T-cell (primary cell): ENCODE measurements around the gene AFF1. TPM values are rescaled to one million over a fixed set of nuclear protein-coding genes. Genes with fewer than 3 reads are reported as not detected.
"Not testable (repeated sequence)": the region's sequence is repeated elsewhere in the genome, so short reads cannot be mapped to it uniquely, and the experiment has no call there.

Source experiments
- ATAC-seq, 4 experiments: fragments of 200-7000 bp in 3 of 4; fragments of 150-1000 bp in 1 of 4; cut with Tn5 transposase; replicated peaks in 1 of 4; 1 replicate in 3 of 4; 2 replicates in 1 of 4; pipeline ENCODE4 v1.10.0; 2021; ENCODE audit warnings: moderate library complexity in 3 of 4, mild to moderate bottlenecking in 2 of 4, moderate number of reproducible peaks in 1 of 4
- CTCF ChIA-PET, 2 donors: fragments of 300-600 bp; sonication (Branson Sonifier 250); formaldehyde crosslinking; loops; one replicate each; lab custom pipeline; 2022; ENCODE audit warnings: antibody characterized with exemption in 2 of 2; lab: Charles Lee
- POLR2A ChIA-PET, 2 donors: fragments of 300-600 bp; sonication (Branson Sonifier 250); formaldehyde crosslinking; loops; one replicate each; lab custom pipeline; 2022; ENCODE audit warnings: antibody characterized with exemption in 2 of 2; lab: Charles Lee
- DNase-seq, 35 experiments: peaks; one replicate each; pipeline versions ENCODE4 v3.0.0 to v3.0.0-alpha.2; 2013 to 2023
- H3K27ac ChIP-seq: one replicate; pipeline ENCODE4 v1.5.1; 2013; ENCODE audit warnings: low read length
- H3K27me3 ChIP-seq, 2 experiments: replicated peaks in 1 of 2; 1 replicate in 1 of 2; 2 replicates in 1 of 2; pipeline versions ENCODE4 v1.6.1 to v1.7.0; 2013; ENCODE audit warnings: low read length in 1 of 2, mixed read lengths in 1 of 2; ENCODE audit not compliant: control insufficient read depth in 2 of 2, insufficient read depth in 2 of 2; ENCODE audit errors: extremely low read depth in 1 of 2
- H3K36me3 ChIP-seq, 2 donors: 1 replicate in 1 of 2; 2 replicates in 1 of 2; pipeline versions ENCODE4 v1.6.1 to v1.7.0; 2013; ENCODE audit warnings: low read length in 1 of 2; ENCODE audit not compliant: control insufficient read depth in 2 of 2, insufficient read depth in 1 of 2; ENCODE audit errors: extremely low read depth in 1 of 2
- H3K4me1 ChIP-seq, 2 experiments: 1 replicate in 1 of 2; 2 replicates in 1 of 2; pipeline versions ENCODE4 v1.6.1 to v1.7.0; 2013; ENCODE audit warnings: low read length in 2 of 2, mixed read lengths in 1 of 2; ENCODE audit not compliant: insufficient read depth in 2 of 2, control insufficient read depth in 1 of 2; ENCODE audit errors: extremely low read depth in 1 of 2
- H3K4me3 ChIP-seq, 2 donors: 1 replicate in 1 of 2; 2 replicates in 1 of 2; pipeline versions ENCODE4 v1.5.1 to v1.7.0; 2013; ENCODE audit warnings: mild to moderate bottlenecking in 2 of 2, low read length in 1 of 2, moderate library complexity in 1 of 2; ENCODE audit not compliant: control insufficient read depth in 1 of 2; ENCODE audit errors: extremely low read depth in 1 of 2
- H3K9me3 ChIP-seq: 2 replicates; pipeline ENCODE4 v1.7.0; 2013
- H3K27ac Mint-ChIP-seq, 2 donors: one replicate each; pipeline ENCODE4 v1.8.0; 2020 to 2021; ENCODE audit warnings: mild to moderate bottlenecking in 2 of 2, mixed read lengths in 2 of 2
- H3K27me3 Mint-ChIP-seq, 2 donors: one replicate each; pipeline ENCODE4 v1.8.0; 2021 to 2022; ENCODE audit warnings: mixed read lengths in 2 of 2
- H3K36me3 Mint-ChIP-seq: one replicate; pipeline ENCODE4 v1.8.0; 2021; ENCODE audit warnings: mixed read lengths
- H3K4me1 Mint-ChIP-seq, 3 donors: one replicate each; pipeline ENCODE4 v1.8.0; 2020 to 2022; ENCODE audit warnings: mixed read lengths in 3 of 3, mild to moderate bottlenecking in 1 of 3
- H3K4me3 Mint-ChIP-seq, 3 donors: one replicate each; pipeline ENCODE4 v1.8.0; 2020 to 2022; ENCODE audit warnings: mild to moderate bottlenecking in 3 of 3, mixed read lengths in 3 of 3, moderate library complexity in 3 of 3
- H3K9me3 Mint-ChIP-seq, 3 donors: one replicate each; pipeline ENCODE4 v1.8.0; 2020 to 2022; ENCODE audit warnings: mixed read lengths in 3 of 3
- WGBS: methylation state at CpG from one replicate; pipeline ENCODE4 v1.1.5; 2013; ENCODE audit warnings: missing lambda C conversion rate; ENCODE audit not compliant: insufficient coverage; 5-methylcytosine and 5-hydroxymethylcytosine counted together
- total RNA-seq, 35 experiments: library from RNA in 6 of 35; stranded (reverse) in 6 of 35; fragments of 120-200 nt in 1 of 35; gene quantifications; one replicate each; pipeline versions ENCODE4 v1.2.1 to v1.2.4 and lab custom pipeline; 2013 to 2026

The AFF1 gene
- total RNA-seq, 5 donors from 2014 or later (not counting 1 experiment from before 2014, with no cell fraction given): 65.3 to 112 (median 93.4) TPM

DNA sequence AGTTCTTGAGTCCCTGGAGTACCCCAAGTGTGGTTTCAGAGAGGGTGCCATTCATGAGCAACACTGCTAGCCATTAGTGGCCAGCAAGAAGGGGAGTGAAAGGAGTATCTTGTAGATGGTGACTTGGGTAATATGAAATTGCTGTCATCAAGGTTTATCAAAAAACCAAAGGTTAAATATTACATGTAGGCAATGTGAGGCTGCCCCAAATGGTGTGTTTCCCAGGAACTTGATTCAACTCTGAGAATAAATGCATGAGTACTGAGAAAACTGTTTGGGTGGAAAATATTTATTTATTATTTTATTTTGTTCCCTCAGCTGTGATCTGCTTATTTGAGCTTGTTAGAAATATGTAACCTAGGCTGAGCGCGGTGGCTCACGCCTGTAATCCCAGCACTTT is 55.7 kb downstream of the AFF1 start:
- Mint-ChIP-seq H3K9me3 (no peaks in the 10 kb centered on the region), H3K27me3 (no peaks in the 10 kb centered on the region), H3K36me3 (peaks cover 25% of the 10 kb centered on the region), H3K4me1 (peaks cover 0 to 21% (median 14%) of the 10 kb centered on the region in 3 donors), H3K4me3 (no peak overlapping the region), H3K27ac (no peak overlapping the region)
- Histone ChIP-seq H3K27ac (no peak overlapping the region), H3K27me3 (no peaks in the 10 kb centered on the region), H3K36me3 (peaks cover 0 to 2% of the 10 kb centered on the region in 2 donors), H3K9me3 (no peaks in the 10 kb centered on the region), H3K4me3 (no peak overlapping the region), H3K4me1 (no peaks in the 10 kb centered on the region)
- no peak for DNase-seq
- ChIA-PET CTCF (interaction anchor here in 1 of 2 donors (0.7 kb wide), 1 partner anchor 15 kb away, joined by 3 read pairs; no protein-coding TSS in a partner anchor), POLR2A (no interaction called here)
- ATAC-seq: no peak
- WGBS: 100% methylated on average over 3 of the region's 3 CpGs

DNA sequence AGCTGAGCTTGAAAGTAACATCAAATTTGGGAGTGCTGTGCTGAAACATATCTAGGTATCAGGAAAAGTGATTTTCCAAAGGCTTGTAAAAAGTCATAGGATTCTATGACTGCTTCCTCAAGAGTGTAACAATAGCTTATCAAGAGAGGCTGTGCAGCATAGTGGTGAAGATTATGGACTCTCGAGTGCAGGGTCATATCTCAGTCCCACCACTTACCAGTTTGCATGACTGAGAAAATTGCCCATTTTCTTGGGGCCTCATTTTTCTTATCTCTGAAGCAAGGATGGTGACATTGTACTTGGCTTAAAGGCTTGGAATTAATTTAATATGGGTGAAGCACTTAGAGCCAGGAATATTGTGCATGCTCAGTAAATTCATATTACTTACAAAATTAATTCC is 57.2 kb downstream of the AFF1 start:
- ATAC-seq (no peak), DNase-seq (no peak)
- Histone ChIP-seq H3K36me3 (peaks cover 0 to 2% of the 10 kb centered on the region in 2 donors), H3K4me3 (no peak overlapping the region), H3K27me3 (no peaks in the 10 kb centered on the region), H3K4me1 (no peaks in the 10 kb centered on the region), H3K27ac (no peak overlapping the region), H3K9me3 (no peaks in the 10 kb centered on the region)
- H3K27me3 Mint-ChIP-seq: no peaks in the 10 kb centered on the region
- H3K4me3 Mint-ChIP-seq: no peak overlapping the region
- H3K4me1 Mint-ChIP-seq: peaks cover 0 to 23% (median 16%) of the 10 kb centered on the region in 3 donors
- no peaks in the 10 kb centered on the region for H3K9me3 Mint-ChIP-seq
- H3K27ac Mint-ChIP-seq: no peak overlapping the region
- CTCF ChIA-PET: no interaction called here
- peaks cover 28% of the 10 kb centered on the region for H3K36me3 Mint-ChIP-seq
- no CpG with 5 or more reads among the region's 1 CpG for WGBS
- POLR2A ChIA-PET: interaction anchor here (0.6 to 1.4 kb wide), 2 partner anchors 13 to 14 kb away, joined by 3 read pairs; no protein-coding TSS in a partner anchor

DNA sequence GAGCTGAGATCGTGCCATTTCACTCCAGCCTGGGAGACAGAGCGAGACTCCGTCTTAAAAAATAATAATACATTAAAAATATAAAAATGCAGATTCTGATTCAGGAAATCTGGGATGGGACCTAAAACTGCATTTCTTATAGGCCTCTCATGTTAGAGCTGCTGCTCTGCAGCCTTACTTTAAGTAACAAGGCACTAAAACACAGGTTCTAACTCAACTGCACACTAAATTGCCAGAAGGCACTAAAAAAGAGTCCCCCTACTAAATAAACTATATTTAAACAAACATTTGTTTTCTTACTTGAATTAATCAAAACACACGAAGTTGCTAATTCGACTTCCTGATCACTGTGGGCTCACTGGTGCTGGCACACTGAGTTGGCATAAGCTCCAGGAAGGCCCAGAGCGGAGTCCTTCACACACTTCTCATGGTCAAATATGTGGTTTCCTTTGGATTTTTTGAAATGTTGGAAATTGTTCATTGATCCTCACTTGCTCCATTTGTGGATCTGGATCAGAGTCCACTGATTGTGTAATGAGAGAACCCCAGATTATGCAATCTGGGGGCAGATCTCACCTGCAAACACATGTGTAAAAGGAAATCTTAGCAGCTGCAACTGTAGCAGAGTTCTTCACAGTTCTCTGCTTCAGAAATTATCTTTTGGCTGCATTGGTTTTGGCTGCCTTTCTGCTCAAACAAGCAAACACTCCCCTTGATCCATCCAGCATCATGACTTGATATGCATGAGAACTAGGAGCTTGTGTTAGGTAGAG is 59.3 kb downstream of the AFF1 start:
- POLR2A ChIA-PET: interaction anchor here in 1 of 2 donors (0.6 to 1.1 kb wide), 2 partner anchors 12 to 49 kb away, joined by 3 to 4 read pairs; no protein-coding TSS in a partner anchor
- H3K27ac ChIP-seq: no peak overlapping the region
- H3K27ac Mint-ChIP-seq: peak overlapping the region in 1 of 2 donors; percentile 3

DNA sequence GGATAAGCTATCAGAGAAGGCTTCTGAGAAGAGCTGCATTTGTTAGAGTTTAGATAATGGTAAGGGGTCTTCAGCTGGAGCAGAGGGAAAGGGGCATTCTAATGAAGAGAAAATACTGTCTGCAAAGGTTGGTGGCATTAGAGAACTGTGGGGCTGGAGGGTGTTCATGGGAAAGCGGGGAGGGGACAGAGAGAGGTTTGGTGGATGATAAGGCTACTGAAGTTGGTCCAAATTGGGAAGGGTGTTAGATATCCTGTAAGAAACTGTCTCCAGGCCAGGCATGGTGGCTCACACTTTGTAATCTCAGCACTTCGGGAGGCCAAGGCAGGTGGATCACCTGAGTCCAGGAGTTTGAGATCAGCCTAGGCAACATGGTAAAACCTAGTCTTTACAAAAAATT is 59.9 kb downstream of the AFF1 start:
- Histone ChIP-seq H3K4me1 (peaks cover 0 to under 1% of the 10 kb centered on the region in 2 experiments), H3K27ac (no peak overlapping the region), H3K36me3 (no peaks in the 10 kb centered on the region), H3K27me3 (no peaks in the 10 kb centered on the region), H3K9me3 (no peaks in the 10 kb centered on the region), H3K4me3 (no peak overlapping the region)
- WGBS: 100% methylated on average over 1 of the region's 2 CpGs
- DNase-seq (no peak), ATAC-seq (no peak)
- POLR2A ChIA-PET: interaction anchor here in 1 of 2 donors (0.6 to 1.1 kb wide), 2 partner anchors 12 to 49 kb away, joined by 3 to 4 read pairs; no protein-coding TSS in a partner anchor
- Mint-ChIP-seq H3K9me3 (no peaks in the 10 kb centered on the region), H3K27me3 (no peaks in the 10 kb centered on the region), H3K27ac (peak overlapping the region in 1 of 2 donors; percentile 3), H3K4me1 (peaks cover 16 to 37% (median 27%) of the 10 kb centered on the region in 3 donors), H3K36me3 (peaks cover 11% of the 10 kb centered on the region), H3K4me3 (no peak overlapping the region)
- CTCF ChIA-PET: interaction anchor here in 1 of 2 donors (1.0 kb wide), 1 partner anchor 80 kb away, joined by 3 read pairs; no protein-coding TSS in a partner anchor

More for the DNA sequence above, 59.3 kb downstream of the AFF1 start:
- Histone ChIP-seq H3K9me3 (no peaks in the 10 kb centered on the region), H3K4me3 (no peak overlapping the region), H3K27me3 (no peaks in the 10 kb centered on the region), H3K36me3 (no peaks in the 10 kb centered on the region), H3K4me1 (no peaks in the 10 kb centered on the region)
- H3K27me3 Mint-ChIP-seq: no peaks in the 10 kb centered on the region
- peaks cover 17% of the 10 kb centered on the region for H3K36me3 Mint-ChIP-seq
- H3K4me3 Mint-ChIP-seq: no peak overlapping the region
- WGBS: 76% methylated on average over 2 of the region's 6 CpGs
- DNase-seq (no peak), ATAC-seq (no peak)
- H3K9me3 Mint-ChIP-seq: no peaks in the 10 kb centered on the region
- H3K4me1 Mint-ChIP-seq: peaks cover 10 to 33% (median 25%) of the 10 kb centered on the region in 3 donors
- CTCF ChIA-PET: interaction anchor here in 1 of 2 donors (1.0 kb wide), 1 partner anchor 81 kb away, joined by 3 read pairs; no protein-coding TSS in a partner anchor

DNA sequence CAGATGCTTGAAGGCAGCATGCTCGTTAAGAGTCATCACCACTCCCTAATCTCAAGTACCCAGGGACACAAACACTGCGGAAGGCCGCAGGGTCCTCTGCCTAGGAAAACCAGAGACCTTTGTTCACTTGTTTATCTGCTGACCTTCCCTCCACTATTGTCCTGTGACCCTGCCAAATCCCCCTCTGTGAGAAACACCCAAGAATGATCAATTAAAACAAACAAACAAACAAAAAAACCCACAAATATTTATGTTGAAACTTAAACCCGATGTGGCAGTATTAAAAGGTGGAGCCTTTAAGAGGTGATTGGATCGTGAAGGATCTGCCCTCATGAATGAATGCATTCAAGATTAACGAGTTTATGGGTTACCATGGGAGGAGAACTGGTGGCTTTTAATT is 61.7 kb downstream of the AFF1 start:
- H3K27me3 ChIP-seq, H3K27ac Mint-ChIP-seq, H3K4me3 ChIP-seq, H3K27ac ChIP-seq, H3K27me3 Mint-ChIP-seq, POLR2A ChIA-PET, ATAC-seq, H3K4me3 Mint-ChIP-seq, H3K4me1 ChIP-seq, H3K9me3 ChIP-seq, H3K36me3 Mint-ChIP-seq, H3K9me3 Mint-ChIP-seq, H3K36me3 ChIP-seq, DNase-seq: not testable (repeated sequence)
- CTCF ChIA-PET: interaction anchor here in 1 of 2 donors (0.6 kb wide), 1 partner anchor 87 kb away, joined by 3 read pairs; no protein-coding TSS in a partner anchor
- H3K4me1 Mint-ChIP-seq: peaks cover 27 to 46% (median 37%) of the 10 kb centered on the region in 3 donors
- 100% methylated on average over 2 of the region's 6 CpGs for WGBS

DNA sequence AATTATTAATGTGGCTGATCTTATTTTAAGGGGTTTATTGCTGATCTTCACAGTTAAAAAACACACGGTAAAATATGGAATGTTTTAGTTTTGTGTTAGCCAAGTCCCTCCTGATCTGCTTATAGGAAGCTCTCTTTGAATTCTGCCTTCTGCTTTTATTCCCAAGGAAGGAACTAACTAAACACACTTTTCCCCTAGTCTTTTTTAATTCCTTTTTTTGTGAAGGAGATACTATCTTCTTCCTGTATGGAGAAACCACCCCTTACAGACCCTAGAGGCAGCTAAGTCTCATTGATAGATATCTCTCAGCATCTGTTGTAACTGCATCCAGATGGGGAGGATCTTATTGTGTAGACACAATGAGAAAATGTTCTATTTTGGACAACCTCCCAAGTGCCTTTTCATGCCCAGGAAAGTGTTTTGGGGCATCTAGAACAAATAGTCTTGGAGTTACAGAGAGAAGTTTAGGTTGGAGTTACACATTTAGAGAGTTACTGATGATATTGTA is 64.4 kb downstream of the AFF1 start:
- Mint-ChIP-seq H3K36me3 (peaks cover 10% of the 10 kb centered on the region), H3K27me3 (no peaks in the 10 kb centered on the region), H3K4me3 (peak overlapping the region in 1 of 3 donors; percentile 27), H3K27ac (peak overlapping the region; percentile 56 to 83), H3K9me3 (no peaks in the 10 kb centered on the region), H3K4me1 (peaks cover 27 to 48% (median 36%) of the 10 kb centered on the region in 3 donors)
- DNase-seq: no peak
- POLR2A ChIA-PET: no interaction called here
- Histone ChIP-seq H3K27me3 (no peaks in the 10 kb centered on the region), H3K27ac (no peak overlapping the region), H3K36me3 (no peaks in the 10 kb centered on the region), H3K4me1 (peaks cover 0 to 6% of the 10 kb centered on the region in 2 experiments), H3K4me3 (no peak overlapping the region), H3K9me3 (no peaks in the 10 kb centered on the region)
- CTCF ChIA-PET: no interaction called here
- WGBS: no CpG with 5 or more reads among the region's 1 CpG
- ATAC-seq: no peak
